HG03439 (cell line): ENCODE measurements around the gene RASAL2.
A peak's percentile ranks its signal among the peaks of the same experiment; 100 is the strongest.

Experiments used
- ATAC-seq: cut with Tn5 transposase; IDR thresholded peaks from one replicate; pipeline ENCODE4 v1.9.1; 2021; ENCODE audit warnings: mild to moderate bottlenecking, moderate library complexity; ENCODE audit not compliant: unreplicated experiment

Gene RASAL2

GRCh38 chr1:178528953-178529335 is 435.0 kb downstream of the RASAL2 start:
- ATAC-seq = no peak

GRCh38 chr1:178529364-178530036 is 435.6 kb downstream of the RASAL2 start:
- ATAC-seq = no peak

- no peak for ATAC-seq
These were observed 436.1 kb downstream of the RASAL2 start for GRCh38 chr1:178530037-178530402.

GRCh38 chr1:178530502-178530901 is 436.6 kb downstream of the RASAL2 start:
- ATAC-seq = no peak

GRCh38 chr1:178531887-178532286 is 438.0 kb downstream of the RASAL2 start:
- ATAC-seq = peak; percentile 12

GRCh38 chr1:178532392-178532791 is 438.5 kb downstream of the RASAL2 start:
- peak; percentile 70 for ATAC-seq

GRCh38 chr1:178533121-178533946 is 439.4 kb downstream of the RASAL2 start:
- ATAC-seq = no peak
